Spleen (tissue), 7 donors: ENCODE measurements around the gene PAN2.

Experiments used
- CTCF ChIP-seq, 11 experiments: fragments of 200-600 bp in 7 of 11; fragments of 450-650 bp in 4 of 11; sonication (generic) in 4 of 11; IDR thresholded peaks in 8 of 11; conservative IDR thresholded peaks in 3 of 11; 1 replicate in 7 of 11; 2 replicates in 4 of 11; pipeline versions ENCODE4 v1.4.0 to v1.8.0; 2016 to 2021; ENCODE audit warnings: antibody characterized with exemption in 11 of 11, inconsistent platforms in 4 of 11, mild to moderate bottlenecking in 1 of 11
- POLR2A ChIP-seq, 3 donors: fragments of 450-650 bp; IDR thresholded peaks; one replicate each; pipeline ENCODE4 v1.5.1; 2017; ENCODE audit warnings: antibody characterized with exemption in 3 of 3, mild to moderate bottlenecking in 1 of 3
- POLR2AphosphoS5 ChIP-seq, 3 donors: sonication (generic); formaldehyde crosslinking; IDR thresholded peaks; one replicate each; pipeline ENCODE4 v1.5.1; 2017; ENCODE audit warnings: antibody characterized with exemption in 3 of 3
- donor health status: DM: no; HTN: no; CAD: no; lungs with moderate emphysema.
- donor health status: DM: no; HTN: no; CAD: no.
- donor health status: DM: no; HTN: no; CAD: no.

DNA sequence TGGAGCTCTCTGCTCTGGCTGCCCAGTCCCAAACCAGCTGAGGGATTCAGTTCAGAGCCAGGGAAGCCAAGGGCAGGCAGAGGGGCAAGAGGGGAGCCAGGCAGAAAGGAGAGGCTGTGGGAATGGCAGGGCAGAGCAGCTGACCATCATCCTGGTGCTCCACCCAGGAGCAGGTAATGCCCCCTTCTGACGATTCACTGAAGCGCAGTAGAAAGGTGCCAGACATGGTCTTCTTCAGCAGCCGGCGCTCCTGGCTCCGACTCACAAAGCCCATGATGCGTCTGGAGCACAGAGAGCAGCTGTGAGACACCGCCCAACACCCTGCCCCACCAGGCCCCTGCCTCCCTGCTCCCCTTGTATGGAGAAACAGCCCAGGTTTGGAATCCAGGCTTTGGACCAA is 12.9 kb upstream of the PAN2 start:
- TF ChIP-seq CTCF (IDR thresholded peaks at IDR 0.05 in 8 of 11, conservative IDR thresholded peaks at IDR 0.05 in 3 of 11) (no peak), POLR2AphosphoS5 (IDR thresholded peaks at IDR 0.05) (peak in 1 of 3 donors; percentile 33), POLR2A (IDR thresholded peaks at IDR 0.05) (no peak)
